Keratinocyte (primary cell): ENCODE measurements around the gene GHRH. TPM values are rescaled to one million over a fixed set of nuclear protein-coding genes. Genes with fewer than 3 reads are reported as not detected.

ENCODE experiments used
- DNase-seq: peaks from one replicate; pipeline ENCODE4 v3.0.0-alpha.2; 2011; ENCODE audit warnings: low read depth, missing footprints, low spot score
- FAIRE-seq: peaks from 2 replicates; lab custom pipeline; 2011; peaks lifted over from hg19 to GRCh38; lab: Jason Lieb, UNC
- H2AFZ ChIP-seq: 2 replicates; pipeline ENCODE4 v1.6.0; 2012; ENCODE audit warnings: low read length, control low read depth, inconsistent platforms; ENCODE audit not compliant: control insufficient read depth
- H3K27ac ChIP-seq: 2 replicates; pipeline ENCODE4 v1.5.1; 2011; ENCODE audit warnings: low read length; ENCODE audit not compliant: control insufficient read depth, insufficient read depth
- H3K27me3 ChIP-seq: 3 replicates; pipeline ENCODE4 v1.6.0; 2011; ENCODE audit warnings: low read length; ENCODE audit not compliant: control insufficient read depth, insufficient read depth; ENCODE audit errors: extremely low read depth
- H3K36me3 ChIP-seq, 2 experiments: 2 replicates in 1 of 2; 3 replicates in 1 of 2; pipeline ENCODE4 v1.5.1; 2011; ENCODE audit warnings: low read length in 2 of 2, mild to moderate bottlenecking in 1 of 2; ENCODE audit not compliant: control insufficient read depth in 2 of 2, insufficient read depth in 2 of 2; ENCODE audit errors: extremely low read depth in 1 of 2
- H3K4me1 ChIP-seq: 3 replicates; pipeline ENCODE4 v1.5.1; 2011; ENCODE audit warnings: low read length; ENCODE audit not compliant: control insufficient read depth, insufficient read depth; ENCODE audit errors: extremely low read depth
- H3K4me2 ChIP-seq: 3 replicates; pipeline ENCODE4 v1.6.0; 2011; ENCODE audit warnings: low read depth, low read length; ENCODE audit not compliant: control insufficient read depth, insufficient read depth; ENCODE audit errors: extremely low read depth
- H3K4me3 ChIP-seq, 3 experiments: fragments of 200-600 bp in 1 of 3; sonication (generic) in 1 of 3; 2 replicates in 2 of 3; 3 replicates in 1 of 3; pipeline ENCODE4 v1.5.1; 2011 to 2016; ENCODE audit warnings: low read length in 3 of 3, mild to moderate bottlenecking in 3 of 3, control low read depth in 2 of 3, inconsistent platforms in 1 of 3, low read depth in 1 of 3, mixed read lengths in 1 of 3, mixed run types in 1 of 3, moderate library complexity in 1 of 3; ENCODE audit not compliant: control insufficient read depth in 2 of 3, insufficient read depth in 2 of 3; ENCODE audit errors: extremely low read depth in 1 of 3
- H3K79me2 ChIP-seq: 2 replicates; pipeline ENCODE4 v1.6.0; 2012; ENCODE audit warnings: low read length; ENCODE audit not compliant: control insufficient read depth, insufficient read depth
- H3K9ac ChIP-seq: 3 replicates; pipeline ENCODE4 v1.6.0; 2011; ENCODE audit warnings: low read length; ENCODE audit not compliant: control insufficient read depth, insufficient read depth; ENCODE audit errors: extremely low read depth
- H3K9me1 ChIP-seq: 3 replicates; pipeline ENCODE4 v1.6.0; 2011; ENCODE audit warnings: low read length; ENCODE audit not compliant: control insufficient read depth, insufficient read depth; ENCODE audit errors: extremely low read depth
- H3K9me3 ChIP-seq: 2 replicates; pipeline ENCODE4 v1.5.1; 2012; ENCODE audit warnings: low read depth, low read length; ENCODE audit not compliant: control insufficient read depth
- H4K20me1 ChIP-seq: 3 replicates; pipeline ENCODE4 v1.6.0; 2011; ENCODE audit warnings: low read length; ENCODE audit not compliant: control insufficient read depth, insufficient read depth; ENCODE audit errors: extremely low read depth
- CTCF ChIP-seq, 3 experiments: IDR thresholded peaks in 1 of 3; conservative IDR thresholded peaks in 1 of 3; optimal IDR thresholded peaks in 1 of 3; 2 replicates in 2 of 3; 3 replicates in 1 of 3; pipeline versions ENCODE3 to v1.5.1; 2011; ENCODE audit warnings: low read length in 3 of 3, mild to moderate bottlenecking in 3 of 3, moderate library complexity in 2 of 3, control low read depth in 1 of 3, inconsistent platforms in 1 of 3; ENCODE audit not compliant: insufficient read depth in 2 of 3; ENCODE audit errors: extremely low read depth in 1 of 3
- EZH2 ChIP-seq: IDR thresholded peaks from one replicate; pipeline ENCODE4 v1.6.1; 2012; ENCODE audit warnings: inconsistent platforms, mild to moderate bottlenecking, low read length, moderate library complexity
- dilution Hi-C: fragments of 300-500 bp; cut with MboI; formaldehyde crosslinking; loops from one replicate; pipeline ENCODE4 v1.7.0; 2020; ENCODE audit warnings: low sequenced_read_pairs; ENCODE audit not compliant: extremely low pct_ligation_motif_present
- polyA plus RNA-seq, 5 experiments: library from polyadenylated mRNA; depleted of rRNA in 3 of 5; stranded (reverse) in 3 of 5; stranded (forward) in 1 of 5; unstranded in 1 of 5; fragments of >200 nt; gene quantifications; 1 replicate in 1 of 5; 2 replicates in 3 of 5; 3 replicates in 1 of 5; pipeline versions ENCODE4 v1.2.1 to v1.2.3, GENCODE V29; 2011 to 2012; ENCODE audit warnings: missing spikeins in 2 of 5, low read depth in 1 of 5, low replicate concordance in 1 of 5

The GHRH gene
- polyA plus RNA-seq, 1 donor (not counting 4 experiments of a cell fraction or from before 2014, with no cell fraction given), result not detected

- H3K27ac ChIP-seq, result no peak overlapping the region
- dilution Hi-C loops, result no loop called here
- TF ChIP-seq CTCF (optimal IDR thresholded peaks at IDR 0.05 in 1 of 3, IDR thresholded peaks at IDR 0.05 in 1 of 3, conservative IDR thresholded peaks at IDR 0.05 in 1 of 3; ENCODE audit: extremely low read depth in 1 of 3, insufficient read depth in 2 of 3, low read length in 3 of 3) (no peak), EZH2 (no peak)
Measured at GRCh38 chr20:37245216-37246150, 16.1 kb downstream of the GHRH start.

GRCh38 chr20:37244572-37244957 lies 17.0 kb downstream of the GHRH start:
- Histone ChIP-seq H3K27ac (no peak overlapping the region), H3K79me2 (no peaks in the 10 kb centered on the region), H3K9me1 (no peaks in the 10 kb centered on the region), H2AFZ (no peak overlapping the region), H3K27me3 (no peaks in the 10 kb centered on the region), H3K9ac (no peak overlapping the region), H4K20me1 (no peaks in the 10 kb centered on the region), H3K36me3 (peaks cover 9 to 18% of the 10 kb centered on the region in 2 experiments), H3K4me2 (no peak overlapping the region), H3K9me3 (no peaks in the 10 kb centered on the region), H3K4me1 (peaks cover 12% of the 10 kb centered on the region), H3K4me3 (no peak overlapping the region)
- TF ChIP-seq CTCF (optimal IDR thresholded peaks at IDR 0.05 in 1 of 3, IDR thresholded peaks at IDR 0.05 in 1 of 3, conservative IDR thresholded peaks at IDR 0.05 in 1 of 3; ENCODE audit: extremely low read depth in 1 of 3, insufficient read depth in 2 of 3, low read length in 3 of 3), result no peak
- no peak for TF ChIP-seq EZH2
- no peak for FAIRE-seq
- dilution Hi-C loops, result no loop called here
- no peak for DNase-seq

More at GRCh38 chr20:37245216-37246150, 16.1 kb downstream of the GHRH start:
- no peaks in the 10 kb centered on the region for H4K20me1 ChIP-seq
- H3K9ac ChIP-seq, result no peak overlapping the region
- H3K4me2 ChIP-seq, result no peak overlapping the region
- H3K36me3 ChIP-seq, result peaks cover 9 to 14% of the 10 kb centered on the region in 2 experiments
- H2AFZ ChIP-seq, result no peak overlapping the region
- no peaks in the 10 kb centered on the region for H3K27me3 ChIP-seq
- H3K4me1 ChIP-seq, result peaks cover 3% of the 10 kb centered on the region
- no peaks in the 10 kb centered on the region for H3K9me1 ChIP-seq
- no peak overlapping the region for H3K4me3 ChIP-seq
- H3K9me3 ChIP-seq, result no peaks in the 10 kb centered on the region
- FAIRE-seq (no peak), DNase-seq (no peak)
- no peaks in the 10 kb centered on the region for H3K79me2 ChIP-seq
